ENCODE data around the gene MAD2L1BP. TPM values are rescaled to one million over a fixed set of nuclear protein-coding genes. Genes with fewer than 3 reads are reported as not detected.

Gene MAD2L1BP
- total RNA-seq, 6 donors from 2014 or later = 16.8 to 66.4 (median 24.9) TPM

DNA sequence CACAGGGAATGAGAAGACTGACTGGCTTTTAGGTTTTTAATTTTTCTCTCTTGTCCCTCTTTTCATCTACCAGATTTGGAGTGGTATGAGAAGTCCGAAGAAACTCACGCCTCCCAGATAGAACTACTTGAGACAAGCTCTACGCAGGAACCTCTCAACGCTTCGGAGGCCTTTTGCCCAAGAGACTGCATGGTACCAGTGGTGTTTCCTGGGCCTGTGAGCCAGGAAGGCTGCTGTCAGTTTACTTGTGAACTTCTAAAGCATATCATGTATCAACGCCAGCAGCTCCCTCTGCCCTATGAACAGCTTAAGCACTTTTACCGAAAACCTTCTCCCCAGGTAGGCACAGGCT, 644 bp downstream of the MAD2L1BP start:
- DNase-seq = peak in 1 of 2 donors; percentile 42
- H3K27me3 ChIP-seq = no peaks in the 10 kb centered on the region
- no peaks in the 10 kb centered on the region for H3K9me3 ChIP-seq
- TF ChIP-seq, protein P1, sequence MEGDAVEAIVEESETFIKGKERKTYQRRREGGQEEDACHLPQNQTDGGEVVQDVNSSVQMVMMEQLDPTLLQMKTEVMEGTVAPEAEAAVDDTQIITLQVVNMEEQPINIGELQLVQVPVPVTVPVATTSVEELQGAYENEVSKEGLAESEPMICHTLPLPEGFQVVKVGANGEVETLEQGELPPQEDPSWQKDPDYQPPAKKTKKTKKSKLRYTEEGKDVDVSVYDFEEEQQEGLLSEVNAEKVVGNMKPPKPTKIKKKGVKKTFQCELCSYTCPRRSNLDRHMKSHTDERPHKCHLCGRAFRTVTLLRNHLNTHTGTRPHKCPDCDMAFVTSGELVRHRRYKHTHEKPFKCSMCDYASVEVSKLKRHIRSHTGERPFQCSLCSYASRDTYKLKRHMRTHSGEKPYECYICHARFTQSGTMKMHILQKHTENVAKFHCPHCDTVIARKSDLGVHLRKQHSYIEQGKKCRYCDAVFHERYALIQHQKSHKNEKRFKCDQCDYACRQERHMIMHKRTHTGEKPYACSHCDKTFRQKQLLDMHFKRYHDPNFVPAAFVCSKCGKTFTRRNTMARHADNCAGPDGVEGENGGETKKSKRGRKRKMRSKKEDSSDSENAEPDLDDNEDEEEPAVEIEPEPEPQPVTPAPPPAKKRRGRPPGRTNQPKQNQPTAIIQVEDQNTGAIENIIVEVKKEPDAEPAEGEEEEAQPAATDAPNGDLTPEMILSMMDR (IDR thresholded peaks at IDR 0.05) = no peak
- no peak for TF ChIP-seq POLR2AphosphoS5 (IDR thresholded peaks at IDR 0.05)
- no peak for TF ChIP-seq POLR2A (IDR thresholded peaks at IDR 0.05)
- no peak for TF ChIP-seq EP300 (IDR thresholded peaks at IDR 0.05)
- 15 to 25% methylated on average over 7 of the region's 7 CpGs for WGBS, 2 donors
- ATAC-seq (ENCODE audit: low FRiP score in 2 of 2) = peak in 1 of 2 donors; percentile 9
- peaks cover 28 to 46% (median 31%) of the 10 kb centered on the region in 4 donors for H3K4me1 ChIP-seq
- H3K4me3 ChIP-seq = peak overlapping the region; percentile 64 to 91 (median 64)
- H3K36me3 ChIP-seq = peaks cover 8 to 34% (median 23%) of the 10 kb centered on the region in 4 donors
- peak overlapping the region; percentile 84 to 92 (median 90) for H3K27ac ChIP-seq

DNA sequence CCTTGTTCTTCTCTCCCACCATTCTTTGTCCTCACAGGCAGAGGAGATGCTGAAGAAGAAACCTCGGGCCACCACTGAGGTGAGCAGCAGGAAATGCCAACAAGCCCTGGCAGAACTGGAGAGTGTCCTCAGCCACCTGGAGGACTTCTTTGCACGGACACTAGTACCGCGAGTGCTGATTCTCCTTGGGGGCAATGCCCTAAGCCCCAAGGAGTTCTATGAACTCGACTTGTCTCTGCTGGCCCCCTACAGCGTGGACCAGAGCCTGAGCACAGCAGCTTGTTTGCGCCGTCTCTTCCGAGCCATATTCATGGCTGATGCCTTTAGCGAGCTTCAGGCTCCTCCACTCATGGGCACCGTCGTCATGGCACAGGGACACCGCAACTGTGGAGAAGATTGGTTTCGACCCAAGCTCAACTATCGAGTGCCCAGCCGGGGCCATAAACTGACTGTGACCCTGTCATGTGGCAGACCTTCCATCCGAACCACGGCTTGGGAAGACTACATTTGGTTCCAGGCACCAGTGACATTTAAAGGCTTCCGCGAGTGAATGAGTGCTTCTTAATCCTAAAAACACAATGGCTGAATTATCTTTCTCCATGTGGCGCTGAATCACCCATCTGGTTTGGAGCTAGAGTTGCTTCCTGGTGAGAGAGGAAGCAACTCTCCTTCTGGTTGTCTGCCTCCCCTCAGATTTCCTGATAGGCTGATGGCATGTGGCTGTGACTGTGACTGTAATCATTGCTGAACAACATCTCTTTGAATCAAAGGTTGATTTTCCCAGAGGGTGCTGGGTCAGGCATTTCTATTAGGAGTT, 4.6 kb downstream of the MAD2L1BP start:
- H3K4me1 ChIP-seq = peaks cover 27 to 52% (median 35%) of the 10 kb centered on the region in 4 donors
- H3K9me3 ChIP-seq = no peaks in the 10 kb centered on the region
- no peak overlapping the region for H3K27ac ChIP-seq
- DNase-seq = no peak
- ATAC-seq (ENCODE audit: low FRiP score in 2 of 2) = no peak
- no peak overlapping the region for H3K4me3 ChIP-seq
- 91 to 93% methylated on average over 14 to 21 of the region's 21 CpGs for WGBS, 2 donors
- TF ChIP-seq POLR2AphosphoS5 (IDR thresholded peaks at IDR 0.05) = no peak
- no peak for TF ChIP-seq POLR2A (IDR thresholded peaks at IDR 0.05)
- H3K27me3 ChIP-seq = no peaks in the 10 kb centered on the region
- peaks cover 8 to 48% (median 30%) of the 10 kb centered on the region in 4 donors for H3K36me3 ChIP-seq

- no peaks in the 10 kb centered on the region for H3K27me3 ChIP-seq
- H3K9me3 ChIP-seq = no peaks in the 10 kb centered on the region
- DNase-seq (peak; percentile 83 to 88), ATAC-seq (ENCODE audit: low FRiP score in 2 of 2) (peak; percentile 82 to 88)
- peaks cover 0 to 17% (median 11%) of the 10 kb centered on the region in 4 donors for H3K4me1 ChIP-seq
- 3 to 5% methylated on average over 19 to 22 of the region's 52 CpGs for WGBS, 2 donors
- TF ChIP-seq POLR2A (IDR thresholded peaks at IDR 0.05) (peak in 1 of 4 donors; percentile 20), EP300 (IDR thresholded peaks at IDR 0.05) (no peak), POLR2AphosphoS5 (IDR thresholded peaks at IDR 0.05) (no peak)
- TF ChIP-seq, protein P1 (IDR thresholded peaks at IDR 0.05) = no peak
- peak within 1 kb of the TSS; percentile 3 to 72 (median 52) for H3K27ac ChIP-seq
- H3K36me3 ChIP-seq = peaks cover 4 to 27% (median 18%) of the 10 kb centered on the region in 4 donors
- H3K4me3 ChIP-seq = peak within 1 kb of the TSS; percentile 15 to 62 (median 49)
These were observed 9.4 kb downstream of the MAD2L1BP start, which contains the start of gene RSPH9 for GRCh38 chr6:43644940-43645612. Gene RSPH9 (plus strand): TSS chr6:43645036. CDS start chr6:43645099, 63 bp downstream.

GRCh38 chr6:43645613-43645964, 9.9 kb downstream of the MAD2L1BP start:
- Histone ChIP-seq H3K9me3 (no peaks in the 10 kb centered on the region), H3K36me3 (peaks cover 0 to 22% (median 13%) of the 10 kb centered on the region in 4 donors), H3K4me3 (peak overlapping the region; percentile 15 to 62 (median 49)), H3K4me1 (peaks cover 0 to 15% (median 11%) of the 10 kb centered on the region in 4 donors), H3K27me3 (no peaks in the 10 kb centered on the region), H3K27ac (peak overlapping the region in 2 of 4 donors; percentile 67 to 72)
- no peak for DNase-seq
- WGBS, 2 donors = 12 to 16% methylated on average over 9 of the region's 9 CpGs
- TF ChIP-seq, protein P1 (IDR thresholded peaks at IDR 0.05) = no peak
- TF ChIP-seq EP300 (IDR thresholded peaks at IDR 0.05) (no peak), POLR2A (IDR thresholded peaks at IDR 0.05) (no peak), POLR2AphosphoS5 (IDR thresholded peaks at IDR 0.05) (no peak)
- peak in 1 of 2 donors; percentile 3 for ATAC-seq (ENCODE audit: low FRiP score in 2 of 2)

DNA sequence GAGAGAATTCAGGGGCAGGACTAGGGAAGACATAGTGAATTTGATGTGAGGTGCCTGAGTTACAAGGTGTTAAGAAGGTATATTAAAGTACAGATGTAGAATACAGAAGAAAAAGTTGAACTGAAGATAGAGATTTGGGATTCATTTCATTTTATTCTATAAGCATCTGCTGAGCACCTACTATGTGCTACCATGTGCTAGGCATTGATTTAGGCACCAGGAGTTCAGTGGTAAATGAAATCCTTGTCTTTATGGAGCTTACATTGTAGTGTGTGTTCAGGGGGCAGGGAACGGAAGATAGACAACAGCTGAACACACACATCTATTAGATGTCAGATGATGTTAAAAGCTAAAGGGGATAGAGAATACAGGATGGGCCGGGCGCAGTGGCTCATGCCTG, 12.0 kb downstream of the MAD2L1BP start:
- H3K36me3 ChIP-seq = peaks cover 0 to 1% (median 0%) of the 10 kb centered on the region in 4 donors
- ATAC-seq (ENCODE audit: low FRiP score in 2 of 2) = no peak
- WGBS, 2 donors = 91 to 97% methylated on average over 3 of the region's 3 CpGs
- H3K27me3 ChIP-seq = no peaks in the 10 kb centered on the region
- H3K4me1 ChIP-seq = peaks cover 0 to 15% (median 11%) of the 10 kb centered on the region in 4 donors
- H3K4me3 ChIP-seq = no peak overlapping the region
- no peak overlapping the region for H3K27ac ChIP-seq
- no peak for TF ChIP-seq EP300 (IDR thresholded peaks at IDR 0.05)
- TF ChIP-seq POLR2AphosphoS5 (IDR thresholded peaks at IDR 0.05) = no peak
- TF ChIP-seq, protein P1 (IDR thresholded peaks at IDR 0.05) = no peak
- no peak for TF ChIP-seq POLR2A (IDR thresholded peaks at IDR 0.05)
- no peaks in the 10 kb centered on the region for H3K9me3 ChIP-seq
- no peak for DNase-seq

All from upper lobe of left lung (tissue), 6 donors.